Measurements from ENCODE around the gene OR10K2. TPM values are rescaled to one million over a fixed set of nuclear protein-coding genes. Genes with fewer than 3 reads are reported as not detected.
A peak's percentile ranks its signal among the peaks of the same experiment; 100 is the strongest.

The OR10K2 gene
- total and polyA plus RNA-seq, 2 of the 8 experiments (the other 6 are each of a cell fraction or from before 2014, with no cell fraction given) = not detected

- H3K27ac ChIP-seq (ENCODE audit: low read depth, low read length) = no peak overlapping the region
- FAIRE-seq = no peak
- no peak overlapping the region for H4K5ac ChIP-seq (ENCODE audit: insufficient read length, low read depth, low read length)
- POLR2A ChIA-PET (ENCODE audit: partially characterized antibody) = no interaction called here
- no peak overlapping the region for H2BK5ac ChIP-seq (ENCODE audit: low read depth, low read length)
- no peak for DNase-seq (ENCODE audit: low read depth in 1 of 2, low spot score in 2 of 2)
- H2BK15ac ChIP-seq (ENCODE audit: low read length) = no peak overlapping the region
- no peak overlapping the region for H3K23ac ChIP-seq (ENCODE audit: insufficient read length)
- H3K18ac ChIP-seq (ENCODE audit: extremely low read depth, low read length) = no peak overlapping the region
- H3K79me1 ChIP-seq (ENCODE audit: low read depth, low read length) = no peaks in the 10 kb centered on the region
- 97% methylated on average over 4 of the region's 4 CpGs; no CpG with 5 or more reads in 1 of the 2 experiments for WGBS, 2 experiments (ENCODE audit: extremely low coverage in 1 of 2, insufficient coverage in 1 of 2, insufficient read length in 1 of 2, insufficient replicate concordance in 2 of 2, low coverage in 1 of 2, low lambda C conversion rate in 2 of 2, missing lambda C conversion rate in 1 of 2)
- H3K4ac ChIP-seq (replicated peaks; ENCODE audit: insufficient read length, low read depth, low read length) = no peak overlapping the region
- H2BK20ac ChIP-seq (ENCODE audit: low read length) = no peak overlapping the region
- peaks cover 0 to 2% (median 0%) of the 10 kb centered on the region in 4 experiments; a peak in 1 of 7 replicates for H3K4me1 ChIP-seq (replicated peaks in 1 of 4; ENCODE audit: control insufficient read depth in 3 of 4, insufficient read depth in 4 of 4, low read length in 3 of 4)
- no peaks in the 10 kb centered on the region for H3K27me3 ChIP-seq (replicated peaks in 1 of 4; ENCODE audit: control insufficient read depth in 3 of 4, extremely low read depth in 1 of 4, insufficient read depth in 3 of 4, low read length in 3 of 4)
- no peak overlapping the region for H3K4me3 ChIP-seq (ENCODE audit: extremely low read depth in 1 of 4, insufficient read depth in 2 of 4, low read depth in 3 of 4, low read length in 4 of 4)
- H3K4me2 ChIP-seq (ENCODE audit: insufficient read depth in 1 of 2, low read depth in 2 of 2, low read length in 2 of 2) = no peak overlapping the region
- TF ChIP-seq TBP (IDR thresholded peaks at IDR 0.05; ENCODE audit: low read depth, low read length) (no peak), CBX5 (IDR thresholded peaks at IDR 0.05; ENCODE audit: low read depth, low read length) (no peak), USF2 (IDR thresholded peaks at IDR 0.05; ENCODE audit: low read length) (no peak), CBX8 (IDR thresholded peaks at IDR 0.05; ENCODE audit: borderline replicate concordance, low read depth, low read length) (no peak), POLR2A (IDR thresholded peaks at IDR 0.05; ENCODE audit: control extremely low read depth in 1 of 2, low read depth in 2 of 2, low read length in 2 of 2) (no peak)
- H3K9ac ChIP-seq (replicated peaks in 1 of 4; ENCODE audit: extremely low read depth in 1 of 4, low read depth in 3 of 4, low read length in 3 of 4) = no peak overlapping the region
- H4K91ac ChIP-seq (replicated peaks; ENCODE audit: insufficient read length, low read length) = no peak overlapping the region
- H2BK120ac ChIP-seq (replicated peaks; ENCODE audit: low read depth, low read length) = no peak overlapping the region
- H3K79me2 ChIP-seq (ENCODE audit: control insufficient read depth in 1 of 2, insufficient read depth in 2 of 2, low read length in 2 of 2) = no peaks in the 10 kb centered on the region
- H4K20me1 ChIP-seq (replicated peaks in 1 of 2; ENCODE audit: control insufficient read depth in 1 of 2, insufficient read depth in 2 of 2, low read length in 2 of 2) = no peaks in the 10 kb centered on the region
- H3K23me2 ChIP-seq (ENCODE audit: low read depth, low read length) = no peaks in the 10 kb centered on the region
- H2AK5ac ChIP-seq (ENCODE audit: low read depth, low read length) = no peak overlapping the region
- no peaks in the 10 kb centered on the region for H3K36me3 ChIP-seq (ENCODE audit: control insufficient read depth in 2 of 4, insufficient read depth in 4 of 4, low read length in 3 of 4)
- no peak overlapping the region for H4K8ac ChIP-seq (ENCODE audit: extremely low read depth, insufficient read depth, low read length)
- H2AFZ ChIP-seq (ENCODE audit: low read length) = 0 out of 2 replicates have a peak overlapping the region, but pooled peaks have one; percentile 42
- no peak overlapping the region for H3K14ac ChIP-seq (ENCODE audit: insufficient read length)
- no peak overlapping the region; the same call in 1 of the 2 replicates for H2BK12ac ChIP-seq (ENCODE audit: low read depth, low read length)
- CTCF ChIA-PET (ENCODE audit: partially characterized antibody) = interaction anchor here (1.7 kb wide), 1 partner anchor 12 kb away, joined by 5 read pairs; no protein-coding TSS in a partner anchor
- no peaks in the 10 kb centered on the region for H3K9me3 ChIP-seq (ENCODE audit: insufficient read depth in 2 of 2, low read depth in 1 of 2, low read length in 1 of 2)
- no peak overlapping the region for H3K56ac ChIP-seq (replicated peaks; ENCODE audit: insufficient read length, low read depth, low read length)
Observed at GRCh38 chr1:158414651-158415345, 11.2 kb downstream of the OR10K2 start.
